ENCODE results near the gene ELMO1. TPM values are rescaled to one million over a fixed set of nuclear protein-coding genes. Genes with fewer than 3 reads are reported as not detected.

The ELMO1 gene
- total and polyA plus RNA-seq, 10 of the 15 experiments (the other 5 are each of a cell fraction or from before 2014, with no cell fraction given), result 22.6 to 85.9 (median 56.6) TPM

DNA sequence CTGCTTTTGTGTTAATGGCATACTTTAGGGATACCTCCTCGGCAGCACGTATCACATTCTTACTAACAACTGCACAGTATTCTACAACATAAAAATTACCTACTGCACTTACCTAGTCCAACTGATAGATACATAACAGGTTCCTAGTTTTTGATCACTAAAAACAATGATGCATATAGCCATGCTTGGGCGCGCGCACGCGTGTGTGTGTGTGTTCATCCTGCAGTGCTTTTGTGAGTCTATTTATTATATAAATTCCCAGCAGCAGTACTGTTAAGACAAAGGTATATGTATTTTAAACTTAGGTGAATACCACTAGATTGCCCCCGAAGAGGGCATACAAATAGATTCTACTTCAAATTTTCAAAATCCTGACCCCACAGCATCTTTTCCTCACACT is 181.4 kb downstream of the ELMO1 start (continued):
- TF ChIP-seq, protein P1, sequence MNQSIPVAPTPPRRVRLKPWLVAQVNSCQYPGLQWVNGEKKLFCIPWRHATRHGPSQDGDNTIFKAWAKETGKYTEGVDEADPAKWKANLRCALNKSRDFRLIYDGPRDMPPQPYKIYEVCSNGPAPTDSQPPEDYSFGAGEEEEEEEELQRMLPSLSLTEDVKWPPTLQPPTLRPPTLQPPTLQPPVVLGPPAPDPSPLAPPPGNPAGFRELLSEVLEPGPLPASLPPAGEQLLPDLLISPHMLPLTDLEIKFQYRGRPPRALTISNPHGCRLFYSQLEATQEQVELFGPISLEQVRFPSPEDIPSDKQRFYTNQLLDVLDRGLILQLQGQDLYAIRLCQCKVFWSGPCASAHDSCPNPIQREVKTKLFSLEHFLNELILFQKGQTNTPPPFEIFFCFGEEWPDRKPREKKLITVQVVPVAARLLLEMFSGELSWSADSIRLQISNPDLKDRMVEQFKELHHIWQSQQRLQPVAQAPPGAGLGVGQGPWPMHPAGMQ (IDR thresholded peaks at IDR 0.05; ENCODE audit: borderline replicate concordance), result no peak

DNA sequence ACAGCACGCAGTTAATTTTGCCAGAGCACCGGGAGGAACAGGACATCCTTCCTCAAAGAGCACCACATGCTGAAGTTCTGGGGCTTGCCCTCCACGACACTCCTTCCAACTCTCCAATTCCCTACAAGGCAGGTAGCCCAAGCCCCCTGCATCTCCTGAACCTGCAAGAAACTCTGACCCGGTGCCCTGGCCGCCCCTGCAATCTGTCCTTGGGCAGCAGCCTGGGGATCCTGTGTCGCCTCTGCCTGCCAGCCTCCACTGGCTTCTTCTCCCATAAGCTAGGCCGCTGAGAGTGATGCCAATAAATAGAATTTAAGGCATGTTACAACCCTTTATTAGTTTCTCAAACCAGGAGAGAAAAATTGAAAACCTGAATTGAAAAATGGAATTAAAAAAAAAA is 182.8 kb downstream of the ELMO1 start:
- ATAC-seq (no peak), DNase-seq (ENCODE audit: low read depth, low spot score) (no peak), FAIRE-seq (no peak)
- POLR2A ChIA-PET, result no interaction called here
- RAD21 ChIA-PET (ENCODE audit: unreplicated experiment), result no interaction called here
- H3K27ac ChIP-seq (ENCODE audit: control insufficient read depth, insufficient read depth), result no peak overlapping the region
- no peak overlapping the region for H3K4me2 ChIP-seq (ENCODE audit: control insufficient read depth, insufficient read depth)
- TF ChIP-seq ZNF207 (IDR thresholded peaks at IDR 0.05; ENCODE audit: borderline replicate concordance) (no peak), TBL1XR1 (IDR thresholded peaks at IDR 0.05; ENCODE audit: low read depth, low read length) (no peak), RAD51 (IDR thresholded peaks at IDR 0.05) (no peak), GABPA (IDR thresholded peaks at IDR 0.05; ENCODE audit: low read depth) (no peak), TARDBP (IDR thresholded peaks at IDR 0.05; ENCODE audit: borderline replicate concordance) (no peak), BMI1 (IDR thresholded peaks at IDR 0.05; ENCODE audit: borderline replicate concordance) (no peak), TCF7 (IDR thresholded peaks at IDR 0.05; ENCODE audit: borderline replicate concordance) (no peak), PML (IDR thresholded peaks at IDR 0.05; ENCODE audit: low read length) (no peak), EGR1 (IDR thresholded peaks at IDR 0.05; ENCODE audit: borderline replicate concordance in 1 of 2, low read depth in 2 of 2, low read length in 2 of 2) (no peak), CHD2 (IDR thresholded peaks at IDR 0.05; ENCODE audit: borderline replicate concordance, low read depth, low read length) (no peak), SMC3 (IDR thresholded peaks at IDR 0.05; ENCODE audit: borderline replicate concordance, low read length) (no peak), ZZZ3 (IDR thresholded peaks at IDR 0.05; ENCODE audit: control insufficient read depth, insufficient read length, low read depth) (no peak)
- TF ChIP-seq, protein P2, sequence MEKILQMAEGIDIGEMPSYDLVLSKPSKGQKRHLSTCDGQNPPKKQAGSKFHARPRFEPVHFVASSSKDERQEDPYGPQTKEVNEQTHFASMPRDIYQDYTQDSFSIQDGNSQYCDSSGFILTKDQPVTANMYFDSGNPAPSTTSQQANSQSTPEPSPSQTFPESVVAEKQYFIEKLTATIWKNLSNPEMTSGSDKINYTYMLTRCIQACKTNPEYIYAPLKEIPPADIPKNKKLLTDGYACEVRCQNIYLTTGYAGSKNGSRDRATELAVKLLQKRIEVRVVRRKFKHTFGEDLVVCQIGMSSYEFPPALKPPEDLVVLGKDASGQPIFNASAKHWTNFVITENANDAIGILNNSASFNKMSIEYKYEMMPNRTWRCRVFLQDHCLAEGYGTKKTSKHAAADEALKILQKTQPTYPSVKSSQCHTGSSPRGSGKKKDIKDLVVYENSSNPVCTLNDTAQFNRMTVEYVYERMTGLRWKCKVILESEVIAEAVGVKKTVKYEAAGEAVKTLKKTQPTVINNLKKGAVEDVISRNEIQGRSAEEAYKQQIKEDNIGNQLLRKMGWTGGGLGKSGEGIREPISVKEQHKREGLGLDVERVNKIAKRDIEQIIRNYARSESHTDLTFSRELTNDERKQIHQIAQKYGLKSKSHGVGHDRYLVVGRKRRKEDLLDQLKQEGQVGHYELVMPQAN (conservative IDR thresholded peaks at IDR 0.05), result no peak
- TF ChIP-seq, protein P3, sequence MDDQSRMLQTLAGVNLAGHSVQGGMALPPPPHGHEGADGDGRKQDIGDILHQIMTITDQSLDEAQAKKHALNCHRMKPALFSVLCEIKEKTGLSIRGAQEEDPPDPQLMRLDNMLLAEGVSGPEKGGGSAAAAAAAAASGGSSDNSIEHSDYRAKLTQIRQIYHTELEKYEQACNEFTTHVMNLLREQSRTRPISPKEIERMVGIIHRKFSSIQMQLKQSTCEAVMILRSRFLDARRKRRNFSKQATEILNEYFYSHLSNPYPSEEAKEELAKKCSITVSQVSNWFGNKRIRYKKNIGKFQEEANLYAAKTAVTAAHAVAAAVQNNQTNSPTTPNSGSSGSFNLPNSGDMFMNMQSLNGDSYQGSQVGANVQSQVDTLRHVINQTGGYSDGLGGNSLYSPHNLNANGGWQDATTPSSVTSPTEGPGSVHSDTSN (IDR thresholded peaks at IDR 0.05; ENCODE audit: insufficient replicate concordance, low read depth, low read length), result no peak
- TF ChIP-seq, protein P4, sequence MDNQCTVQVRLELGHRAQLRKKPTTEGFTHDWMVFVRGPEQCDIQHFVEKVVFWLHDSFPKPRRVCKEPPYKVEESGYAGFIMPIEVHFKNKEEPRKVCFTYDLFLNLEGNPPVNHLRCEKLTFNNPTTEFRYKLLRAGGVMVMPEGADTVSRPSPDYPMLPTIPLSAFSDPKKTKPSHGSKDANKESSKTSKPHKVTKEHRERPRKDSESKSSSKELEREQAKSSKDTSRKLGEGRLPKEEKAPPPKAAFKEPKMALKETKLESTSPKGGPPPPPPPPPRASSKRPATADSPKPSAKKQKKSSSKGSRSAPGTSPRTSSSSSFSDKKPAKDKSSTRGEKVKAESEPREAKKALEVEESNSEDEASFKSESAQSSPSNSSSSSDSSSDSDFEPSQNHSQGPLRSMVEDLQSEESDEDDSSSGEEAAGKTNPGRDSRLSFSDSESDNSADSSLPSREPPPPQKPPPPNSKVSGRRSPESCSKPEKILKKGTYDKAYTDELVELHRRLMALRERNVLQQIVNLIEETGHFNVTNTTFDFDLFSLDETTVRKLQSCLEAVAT (IDR thresholded peaks at IDR 0.05), result no peak
- SMC1A ChIA-PET (ENCODE audit: uncharacterized antibody, unreplicated experiment), result interaction anchor here (1.3 kb wide), 1 partner anchor 87 kb away, joined by 5 read pairs; no protein-coding TSS in a partner anchor
- no peak overlapping the region for H2AFZ ChIP-seq (ENCODE audit: control insufficient read depth, low read depth, low read length)
- in situ Hi-C loops (cut with MboI) (no loop called here), intact Hi-C loops (cut with micrococcal nuclease; ENCODE audit: unreplicated experiment) (no loop called here)
- no peaks in the 10 kb centered on the region for H3K9me3 ChIP-seq (replicated peaks; ENCODE audit: control insufficient read depth, insufficient read depth, low read length)
- H3K4me3 ChIP-seq, result no peak overlapping the region
- H4K20me1 ChIP-seq (ENCODE audit: control insufficient read depth, insufficient read depth), result no peaks in the 10 kb centered on the region
- CTCF ChIA-PET, result interaction anchor here (1.2 to 1.7 kb wide), 3 partner anchors 10 to 87 kb away, joined by 3 to 5 read pairs (median 4); no protein-coding TSS in a partner anchor
- 98% methylated on average over 7 of the region's 7 CpGs for WGBS (ENCODE audit: insufficient coverage, insufficient replicate concordance, low lambda C conversion rate, missing lambda C conversion rate)
- no TSS peak for BruUV-seq (replicated peaks)
- no peaks in the 10 kb centered on the region for H3K27me3 ChIP-seq (replicated peaks in 1 of 2; ENCODE audit: control insufficient read depth in 2 of 2, insufficient read depth in 2 of 2, low read length in 1 of 2)
- H3K36me3 ChIP-seq (ENCODE audit: control insufficient read depth in 2 of 2, insufficient read depth in 2 of 2, low read length in 1 of 2), result peaks cover 0 to 5% of the 10 kb centered on the region in 2 experiments; a peak in 3 of 4 replicates
- no peaks in the 10 kb centered on the region; the same call in 1 of the 2 replicates for H3K79me2 ChIP-seq (ENCODE audit: control insufficient read depth, insufficient read depth, low read length)
- H3K9ac ChIP-seq (ENCODE audit: control insufficient read depth, insufficient read depth, low read length), result no peak overlapping the region
- H3K4me1 ChIP-seq (ENCODE audit: control insufficient read depth, insufficient read depth, low read length), result peaks cover 6% of the 10 kb centered on the region; the same call in 1 of the 2 replicates

All from GM12878 (cell line).